Liver (tissue), 9 donors: ENCODE data around the gene LRRC7. TPM values are rescaled to one million over a fixed set of nuclear protein-coding genes. Genes with fewer than 3 reads are reported as not detected.

ENCODE experiments used
- DNase-seq: peaks from one replicate; pipeline ENCODE4 v3.0.0-alpha.2; 2017; ENCODE audit warnings: low spot score
- H3K27ac ChIP-seq, 2 donors: one replicate each; pipeline ENCODE4 v1.7.0; 2013; ENCODE audit warnings: inconsistent platforms in 2 of 2, low read length in 2 of 2, control low read depth in 1 of 2, low read depth in 1 of 2, mild to moderate bottlenecking in 1 of 2
- H3K27me3 ChIP-seq, 4 donors: one replicate each; pipeline versions ENCODE4 v1.6.1 to v1.7.0; 2013; ENCODE audit warnings: low read length in 3 of 4, inconsistent platforms in 1 of 4, mild to moderate bottlenecking in 1 of 4, moderate library complexity in 1 of 4; ENCODE audit not compliant: control insufficient read depth in 4 of 4, insufficient read depth in 4 of 4
- H3K36me3 ChIP-seq, 4 donors: one replicate each; pipeline versions ENCODE4 v1.6.1 to v1.7.0; 2013; ENCODE audit warnings: low read length in 3 of 4, mild to moderate bottlenecking in 3 of 4, low read depth in 1 of 4, moderate library complexity in 1 of 4; ENCODE audit not compliant: control insufficient read depth in 4 of 4, insufficient read depth in 3 of 4
- H3K4me1 ChIP-seq, 4 donors: one replicate each; pipeline versions ENCODE4 v1.6.1 to v1.7.0; 2013; ENCODE audit warnings: low read length in 3 of 4, mild to moderate bottlenecking in 3 of 4, moderate library complexity in 1 of 4; ENCODE audit not compliant: control insufficient read depth in 4 of 4, insufficient read depth in 4 of 4
- H3K4me3 ChIP-seq, 3 donors: one replicate each; pipeline versions ENCODE4 v1.6.1 to v1.7.0; 2013; ENCODE audit warnings: low read length in 3 of 3, control low read depth in 1 of 3, low read depth in 1 of 3, mild to moderate bottlenecking in 1 of 3
- H3K9ac ChIP-seq, 2 donors: one replicate each; pipeline ENCODE4 v1.7.0; 2013; ENCODE audit warnings: low read length in 2 of 2, mild to moderate bottlenecking in 2 of 2, moderate library complexity in 2 of 2, control low read depth in 1 of 2, low read depth in 1 of 2
- H3K9me3 ChIP-seq, 4 donors: one replicate each; pipeline versions ENCODE4 v1.6.1 to v1.7.0; 2013; ENCODE audit warnings: low read length in 3 of 4; ENCODE audit not compliant: control insufficient read depth in 4 of 4
- EGR1 ChIP-seq, 2 donors: IDR thresholded peaks; 2 replicates each; pipeline ENCODE4 v1.6.1; 2016 to 2018; ENCODE audit warnings: antibody characterized with exemption in 2 of 2, low read depth in 2 of 2
- FOXA1 ChIP-seq: IDR thresholded peaks from 2 replicates; pipeline ENCODE4 v1.6.1; 2016; ENCODE audit warnings: antibody characterized with exemption
- FOXA2 ChIP-seq: IDR thresholded peaks from 2 replicates; pipeline ENCODE4 v1.6.1; 2016; ENCODE audit warnings: antibody characterized with exemption
- GABPA ChIP-seq, 2 donors: IDR thresholded peaks in 1 of 2; conservative IDR thresholded peaks in 1 of 2; 2 replicates each; pipeline ENCODE4 v1.6.1; 2016; ENCODE audit warnings: antibody characterized with exemption in 2 of 2, mild to moderate bottlenecking in 1 of 2, moderate library complexity in 1 of 2
- HNF4A ChIP-seq, 2 donors: conservative IDR thresholded peaks; 2 replicates each; pipeline ENCODE4 v1.6.1; 2016; ENCODE audit warnings: antibody characterized with exemption in 2 of 2, mild to moderate bottlenecking in 2 of 2
- HNF4G ChIP-seq: IDR thresholded peaks from 2 replicates; pipeline ENCODE4 v1.6.1; 2016; ENCODE audit warnings: antibody characterized with exemption
- JUND ChIP-seq, 2 donors: IDR thresholded peaks; 2 replicates each; pipeline ENCODE4 v1.6.1; 2016; ENCODE audit warnings: antibody characterized with exemption in 2 of 2
- NR2F2 ChIP-seq: IDR thresholded peaks from 2 replicates; pipeline ENCODE4 v1.6.1; 2016; ENCODE audit warnings: antibody characterized with exemption
- RXRA ChIP-seq, 2 donors: IDR thresholded peaks; 2 replicates each; pipeline ENCODE4 v1.6.1; 2017 to 2018; ENCODE audit warnings: antibody characterized with exemption in 2 of 2, mild to moderate bottlenecking in 1 of 2
- SP1 ChIP-seq: IDR thresholded peaks from 2 replicates; pipeline ENCODE4 v1.6.1; 2018; ENCODE audit warnings: antibody characterized with exemption, mild to moderate bottlenecking
- TAF1 ChIP-seq: conservative IDR thresholded peaks from 2 replicates; pipeline ENCODE4 v1.6.1; 2016; ENCODE audit warnings: antibody characterized with exemption, mild to moderate bottlenecking
- YY1 ChIP-seq: IDR thresholded peaks from 2 replicates; pipeline ENCODE4 v1.6.1; 2016; ENCODE audit warnings: antibody characterized with exemption, mild to moderate bottlenecking
- WGBS: extraction: QIAGEN DNeasy Blood & Tissue Kit; methylation state at CpG from one replicate; pipeline ENCODE4 v1.1.7; 2013; 5-methylcytosine and 5-hydroxymethylcytosine counted together
- polyA plus RNA-seq, 2 donors: library from polyadenylated mRNA; stranded (reverse) in 1 of 2; unstranded in 1 of 2; fragments of 200-250 nt in 1 of 2; fragments of >200 nt in 1 of 2; fragmentation: Nextera tagmentation in 1 of 2; extraction: Ambion mirVana in 1 of 2; gene quantifications; one replicate each; pipeline versions ENCODE4 v1.2.1 to v1.2.3, GENCODE V29; 2013 to 2015
- total RNA-seq, 2 donors: library from RNA; depleted of rRNA; stranded (reverse); fragments of >200 nt; gene quantifications; one replicate each; pipeline ENCODE4 v1.2.3, GENCODE V29; 2014
- TF ChIP-seq, protein P1 (sequence below): IDR thresholded peaks from 2 replicates; pipeline ENCODE4 v1.6.1; 2016; ENCODE audit warnings: antibody characterized with exemption
- TF ChIP-seq, protein P2 (sequence below): fragments of 150-350 bp; IDR thresholded peaks from 2 replicates; pipeline ENCODE4 v1.5.1; 2017; ENCODE audit warnings: improper control_type of control experiment, low read depth, low read length; ENCODE audit not compliant: missing input control
- TF ChIP-seq, protein P3 (sequence below): IDR thresholded peaks from 2 replicates; pipeline ENCODE4 v1.6.1; 2016; ENCODE audit warnings: antibody characterized with exemption
- donor health status: healthy.
- donor health status: healthy.
- donor health status: healthy.
- donor health status: healthy.
- donor health status: healthy.

The LRRC7 gene
- total and polyA plus RNA-seq, 4 donors: 0.08 to 1.1 (median 0.67) TPM

DNA sequence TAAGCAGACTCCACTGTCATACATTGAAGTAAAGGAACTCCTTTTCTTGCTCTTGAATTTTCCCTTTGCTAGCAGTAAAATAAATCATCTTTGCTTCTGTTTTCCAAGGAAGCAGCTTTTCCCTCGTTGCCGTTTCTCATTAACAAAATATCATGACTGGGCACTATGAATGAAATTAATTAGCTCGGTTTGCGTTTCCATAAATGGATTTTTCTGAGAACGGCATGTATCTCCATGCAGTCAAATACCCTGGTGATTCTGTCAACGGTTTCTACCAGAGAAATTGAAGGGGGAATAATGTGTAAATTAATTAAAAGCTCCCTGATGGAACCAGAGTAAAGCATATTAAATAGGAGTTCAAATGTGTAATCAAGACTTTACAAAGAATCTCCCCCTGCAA lies 372.5 kb downstream of the LRRC7 start:
- no peak for DNase-seq
- no peak overlapping the region for H3K27ac ChIP-seq
- no peaks in the 10 kb centered on the region for H3K4me1 ChIP-seq
- TF ChIP-seq NR2F2 (no peak), HNF4A (conservative IDR thresholded peaks at IDR 0.05) (no peak), FOXA2 (no peak), YY1 (no peak), TAF1 (no peak), RXRA (IDR thresholded peaks at IDR 0.05) (no peak), JUND (IDR thresholded peaks at IDR 0.05) (no peak), HNF4G (no peak), FOXA1 (no peak), GABPA (IDR thresholded peaks at IDR 0.05 in 1 of 2, conservative IDR thresholded peaks at IDR 0.05 in 1 of 2) (no peak), SP1 (no peak), EGR1 (IDR thresholded peaks at IDR 0.05; ENCODE audit: low read depth in 2 of 2) (no peak)
- TF ChIP-seq, protein P1, sequence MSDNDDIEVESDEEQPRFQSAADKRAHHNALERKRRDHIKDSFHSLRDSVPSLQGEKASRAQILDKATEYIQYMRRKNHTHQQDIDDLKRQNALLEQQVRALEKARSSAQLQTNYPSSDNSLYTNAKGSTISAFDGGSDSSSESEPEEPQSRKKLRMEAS: no peak
- TF ChIP-seq, protein P2, sequence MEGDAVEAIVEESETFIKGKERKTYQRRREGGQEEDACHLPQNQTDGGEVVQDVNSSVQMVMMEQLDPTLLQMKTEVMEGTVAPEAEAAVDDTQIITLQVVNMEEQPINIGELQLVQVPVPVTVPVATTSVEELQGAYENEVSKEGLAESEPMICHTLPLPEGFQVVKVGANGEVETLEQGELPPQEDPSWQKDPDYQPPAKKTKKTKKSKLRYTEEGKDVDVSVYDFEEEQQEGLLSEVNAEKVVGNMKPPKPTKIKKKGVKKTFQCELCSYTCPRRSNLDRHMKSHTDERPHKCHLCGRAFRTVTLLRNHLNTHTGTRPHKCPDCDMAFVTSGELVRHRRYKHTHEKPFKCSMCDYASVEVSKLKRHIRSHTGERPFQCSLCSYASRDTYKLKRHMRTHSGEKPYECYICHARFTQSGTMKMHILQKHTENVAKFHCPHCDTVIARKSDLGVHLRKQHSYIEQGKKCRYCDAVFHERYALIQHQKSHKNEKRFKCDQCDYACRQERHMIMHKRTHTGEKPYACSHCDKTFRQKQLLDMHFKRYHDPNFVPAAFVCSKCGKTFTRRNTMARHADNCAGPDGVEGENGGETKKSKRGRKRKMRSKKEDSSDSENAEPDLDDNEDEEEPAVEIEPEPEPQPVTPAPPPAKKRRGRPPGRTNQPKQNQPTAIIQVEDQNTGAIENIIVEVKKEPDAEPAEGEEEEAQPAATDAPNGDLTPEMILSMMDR: no peak
- TF ChIP-seq, protein P3, sequence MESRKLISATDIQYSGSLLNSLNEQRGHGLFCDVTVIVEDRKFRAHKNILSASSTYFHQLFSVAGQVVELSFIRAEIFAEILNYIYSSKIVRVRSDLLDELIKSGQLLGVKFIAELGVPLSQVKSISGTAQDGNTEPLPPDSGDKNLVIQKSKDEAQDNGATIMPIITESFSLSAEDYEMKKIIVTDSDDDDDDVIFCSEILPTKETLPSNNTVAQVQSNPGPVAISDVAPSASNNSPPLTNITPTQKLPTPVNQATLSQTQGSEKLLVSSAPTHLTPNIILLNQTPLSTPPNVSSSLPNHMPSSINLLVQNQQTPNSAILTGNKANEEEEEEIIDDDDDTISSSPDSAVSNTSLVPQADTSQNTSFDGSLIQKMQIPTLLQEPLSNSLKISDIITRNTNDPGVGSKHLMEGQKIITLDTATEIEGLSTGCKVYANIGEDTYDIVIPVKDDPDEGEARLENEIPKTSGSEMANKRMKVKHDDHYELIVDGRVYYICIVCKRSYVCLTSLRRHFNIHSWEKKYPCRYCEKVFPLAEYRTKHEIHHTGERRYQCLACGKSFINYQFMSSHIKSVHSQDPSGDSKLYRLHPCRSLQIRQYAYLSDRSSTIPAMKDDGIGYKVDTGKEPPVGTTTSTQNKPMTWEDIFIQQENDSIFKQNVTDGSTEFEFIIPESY: no peak
- peaks cover 0 to 7% (median 0%) of the 10 kb centered on the region in 4 donors for H3K9me3 ChIP-seq
- H3K9ac ChIP-seq: no peak overlapping the region
- 75% methylated on average over 6 of the region's 6 CpGs for WGBS
- H3K27me3 ChIP-seq: peaks cover 0 to 2% (median 0%) of the 10 kb centered on the region in 4 donors
- H3K36me3 ChIP-seq: no peaks in the 10 kb centered on the region
- H3K4me3 ChIP-seq: no peak overlapping the region

DNA sequence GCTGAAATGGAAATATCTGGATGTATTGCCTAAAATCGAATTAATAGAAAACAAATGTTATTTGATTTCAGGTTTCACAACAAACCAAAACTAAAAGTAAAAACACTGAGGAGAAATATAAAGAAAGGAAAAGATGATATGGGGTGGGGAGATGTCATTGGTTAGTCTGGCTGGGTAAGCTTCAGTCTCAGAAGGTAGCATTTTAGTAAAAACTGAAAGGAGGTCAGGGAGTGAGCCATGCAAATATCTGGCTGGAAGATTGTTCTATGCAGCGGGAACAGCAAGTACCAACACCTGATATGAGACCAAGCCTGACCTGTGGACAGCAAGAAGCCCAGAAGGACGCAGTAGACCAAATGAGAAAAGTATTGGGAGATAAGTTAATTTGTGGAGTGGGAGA lies 373.1 kb downstream of the LRRC7 start:
- Histone ChIP-seq H3K4me3 (no peak overlapping the region), H3K9me3 (peaks cover 0 to 10% (median under 1%) of the 10 kb centered on the region in 4 donors), H3K9ac (no peak overlapping the region), H3K36me3 (no peaks in the 10 kb centered on the region), H3K27ac (no peak overlapping the region), H3K27me3 (peaks cover 0 to 2% (median 0%) of the 10 kb centered on the region in 4 donors), H3K4me1 (no peaks in the 10 kb centered on the region)
- 59% methylated on average over 3 of the region's 3 CpGs for WGBS
- TF ChIP-seq, protein P3: no peak
- TF ChIP-seq YY1: no peak
- no peak for TF ChIP-seq FOXA1
- TF ChIP-seq TAF1: no peak
- no peak for TF ChIP-seq HNF4A (conservative IDR thresholded peaks at IDR 0.05)
- TF ChIP-seq JUND (IDR thresholded peaks at IDR 0.05): no peak
- DNase-seq: no peak
